ENCODE data around the gene SOX6.

The SOX6 gene

GRCh38 chr11:16312233-16312765 is 44.0 kb downstream of the SOX6 start:
- Histone ChIP-seq H3K4me3 (ENCODE audit: low read length) (no peak overlapping the region), H3K9ac (ENCODE audit: low read length) (no peak overlapping the region), H3K4me2 (ENCODE audit: low read length) (no peak overlapping the region), H3K79me2 (ENCODE audit: low read length) (no peaks in the 10 kb centered on the region), H3K4me1 (ENCODE audit: low read length) (no peaks in the 10 kb centered on the region), H2AFZ (ENCODE audit: low read depth, low read length) (no peak overlapping the region), H4K20me1 (ENCODE audit: insufficient read depth, low read length) (no peaks in the 10 kb centered on the region), H3K27me3 (ENCODE audit: low read depth, low read length) (peaks cover 3% of the 10 kb centered on the region; the same call in 1 of the 2 replicates), H3K27ac (ENCODE audit: low read length) (no peak overlapping the region), H3K9me3 (ENCODE audit: insufficient read depth, low read length) (no peaks in the 10 kb centered on the region), H3K36me3 (replicated peaks; ENCODE audit: low read depth, low read length) (no peaks in the 10 kb centered on the region)
- TF ChIP-seq CTCF (IDR thresholded peaks at IDR 0.05; ENCODE audit: low read depth, low read length), result no peak
- no peak for TF ChIP-seq EZH2phosphoT487 (IDR thresholded peaks at IDR 0.05; ENCODE audit: low read depth)

GRCh38 chr11:16311831-16312230 is 44.5 kb downstream of the SOX6 start:
- TF ChIP-seq EZH2phosphoT487 (IDR thresholded peaks at IDR 0.05; ENCODE audit: low read depth) (no peak), CTCF (IDR thresholded peaks at IDR 0.05; ENCODE audit: low read depth, low read length) (no peak)
- Histone ChIP-seq H3K4me2 (ENCODE audit: low read length) (no peak overlapping the region), H3K4me3 (ENCODE audit: low read length) (no peak overlapping the region), H3K27ac (ENCODE audit: low read length) (no peak overlapping the region), H3K4me1 (ENCODE audit: low read length) (no peaks in the 10 kb centered on the region), H3K9me3 (ENCODE audit: insufficient read depth, low read length) (no peaks in the 10 kb centered on the region), H3K79me2 (ENCODE audit: low read length) (no peaks in the 10 kb centered on the region), H3K9ac (ENCODE audit: low read length) (no peak overlapping the region), H4K20me1 (ENCODE audit: insufficient read depth, low read length) (no peaks in the 10 kb centered on the region), H2AFZ (ENCODE audit: low read depth, low read length) (no peak overlapping the region), H3K27me3 (ENCODE audit: low read depth, low read length) (peaks cover 3% of the 10 kb centered on the region; the same call in 1 of the 2 replicates), H3K36me3 (replicated peaks; ENCODE audit: low read depth, low read length) (no peaks in the 10 kb centered on the region)

GRCh38 chr11:16310943-16311342 is 45.4 kb downstream of the SOX6 start:
- Histone ChIP-seq H3K9me3 (ENCODE audit: insufficient read depth, low read length) (no peaks in the 10 kb centered on the region), H3K79me2 (ENCODE audit: low read length) (no peaks in the 10 kb centered on the region), H4K20me1 (ENCODE audit: insufficient read depth, low read length) (no peaks in the 10 kb centered on the region), H3K4me2 (ENCODE audit: low read length) (no peak overlapping the region), H3K27ac (ENCODE audit: low read length) (no peak overlapping the region), H3K9ac (ENCODE audit: low read length) (no peak overlapping the region), H3K4me3 (ENCODE audit: low read length) (no peak overlapping the region), H3K27me3 (ENCODE audit: low read depth, low read length) (peaks cover 3% of the 10 kb centered on the region; the same call in 1 of the 2 replicates), H3K36me3 (replicated peaks; ENCODE audit: low read depth, low read length) (no peaks in the 10 kb centered on the region), H2AFZ (ENCODE audit: low read depth, low read length) (no peak overlapping the region), H3K4me1 (ENCODE audit: low read length) (no peaks in the 10 kb centered on the region)
- TF ChIP-seq EZH2phosphoT487 (IDR thresholded peaks at IDR 0.05; ENCODE audit: low read depth), result no peak
- no peak for TF ChIP-seq CTCF (IDR thresholded peaks at IDR 0.05; ENCODE audit: low read depth, low read length)

- Histone ChIP-seq H3K4me2 (ENCODE audit: low read length) (no peak overlapping the region), H3K27ac (ENCODE audit: low read length) (no peak overlapping the region), H3K27me3 (ENCODE audit: low read depth, low read length) (peaks cover 3% of the 10 kb centered on the region; the same call in 1 of the 2 replicates), H3K9me3 (ENCODE audit: insufficient read depth, low read length) (no peaks in the 10 kb centered on the region), H3K79me2 (ENCODE audit: low read length) (no peaks in the 10 kb centered on the region), H3K36me3 (replicated peaks; ENCODE audit: low read depth, low read length) (no peaks in the 10 kb centered on the region), H2AFZ (ENCODE audit: low read depth, low read length) (no peak overlapping the region), H3K9ac (ENCODE audit: low read length) (no peak overlapping the region), H3K4me1 (ENCODE audit: low read length) (no peaks in the 10 kb centered on the region), H4K20me1 (ENCODE audit: insufficient read depth, low read length) (no peaks in the 10 kb centered on the region), H3K4me3 (ENCODE audit: low read length) (no peak overlapping the region)
- TF ChIP-seq CTCF (IDR thresholded peaks at IDR 0.05; ENCODE audit: low read depth, low read length) (no peak), EZH2phosphoT487 (IDR thresholded peaks at IDR 0.05; ENCODE audit: low read depth) (no peak)
Observed at GRCh38 chr11:16309226-16309625, 47.1 kb downstream of the SOX6 start.
